ENCODE results near the gene CRABP1. TPM values are rescaled to one million over a fixed set of nuclear protein-coding genes. Genes with fewer than 3 reads are reported as not detected.

Gene CRABP1
- total RNA-seq, 4 donors from 2014 or later, result not detected

DNA sequence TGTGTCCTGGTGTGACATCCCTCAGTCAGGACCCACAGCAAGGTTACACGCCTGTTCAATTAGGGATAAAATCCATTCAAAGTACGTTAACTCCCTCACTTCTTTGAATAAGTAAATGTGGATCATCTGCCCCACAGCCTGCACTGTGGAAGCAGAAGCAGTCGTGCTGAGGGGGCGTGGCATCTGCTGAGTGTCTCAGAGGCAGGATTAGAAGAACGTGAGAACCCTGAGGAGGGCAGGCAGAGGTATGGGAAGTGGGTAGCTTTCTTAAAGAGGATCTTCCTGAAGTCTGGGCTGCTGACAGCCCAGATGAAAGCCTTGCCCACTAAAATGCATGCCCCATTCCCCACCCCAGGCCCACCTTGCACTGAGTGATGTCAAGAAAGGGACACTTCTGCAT lies 28.5 kb downstream of the CRABP1 start:
- H3K4me3 ChIP-seq, result no peak overlapping the region
- DNase-seq (no peak), ATAC-seq (no peak)
- intact Hi-C loops (cut with DNase I; ENCODE audit: low total_unique reads) (no loop called here), in situ Hi-C loops (cut with MboI; ENCODE audit: low sequenced_read_pairs in 4 of 4) (no loop called here)
- H3K27ac ChIP-seq, result no peak overlapping the region
- H3K9me3 ChIP-seq, result no peaks in the 10 kb centered on the region
- TF ChIP-seq CTCF (IDR thresholded peaks at IDR 0.05 in 4 of 5, conservative IDR thresholded peaks at IDR 0.05 in 1 of 5) (no peak), POLR2A (IDR thresholded peaks at IDR 0.05) (no peak)
- no peaks in the 10 kb centered on the region for H3K36me3 ChIP-seq
- H3K27me3 ChIP-seq, result no peaks in the 10 kb centered on the region
- peaks cover 0 to 8% of the 10 kb centered on the region in 2 donors for H3K4me1 ChIP-seq

DNA sequence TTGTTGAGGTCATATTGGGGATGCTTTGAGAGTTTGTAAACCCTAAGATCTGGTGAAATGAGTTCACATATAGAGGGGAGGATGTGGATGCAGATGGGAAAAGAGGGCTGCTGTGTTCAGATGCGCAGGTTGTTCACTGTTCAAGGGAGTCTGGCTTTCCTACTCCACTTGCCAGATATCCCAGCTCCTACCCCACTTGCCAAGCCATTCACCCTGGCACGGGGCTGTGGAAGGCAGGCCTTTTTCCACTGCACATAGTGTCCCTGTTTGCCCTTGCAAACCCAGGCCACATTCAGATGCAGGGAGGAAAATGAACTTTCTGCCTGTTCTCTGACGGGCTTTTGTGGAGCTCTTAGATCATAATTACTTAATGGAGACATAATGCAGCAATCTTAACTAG lies 29.0 kb downstream of the CRABP1 start:
- ATAC-seq, result no peak

DNA sequence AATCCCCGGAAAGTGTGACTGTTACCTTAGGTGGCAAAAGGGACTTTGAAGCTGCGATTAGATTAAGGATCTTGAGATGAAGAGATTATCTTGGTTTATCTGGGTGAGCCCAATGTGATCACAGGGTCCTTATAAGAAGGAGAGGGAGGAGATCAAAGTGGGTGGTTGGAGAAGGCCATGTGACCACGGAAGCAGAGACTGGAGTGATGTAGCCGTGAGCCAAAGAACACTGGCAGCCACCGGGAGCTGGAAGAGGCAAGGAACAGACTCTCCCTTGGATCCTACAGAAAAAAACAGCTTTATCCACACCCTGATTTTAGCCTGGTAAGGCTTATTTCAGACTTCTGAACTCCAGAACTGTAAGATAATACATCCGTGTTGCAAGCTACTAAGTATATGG lies 29.9 kb downstream of the CRABP1 start:
- Histone ChIP-seq H3K36me3 (no peaks in the 10 kb centered on the region), H3K4me3 (no peak overlapping the region), H3K4me1 (peaks cover 0 to 8% of the 10 kb centered on the region in 2 donors), H3K27ac (no peak overlapping the region), H3K27me3 (no peaks in the 10 kb centered on the region), H3K9me3 (no peaks in the 10 kb centered on the region)
- intact Hi-C loops (cut with DNase I; ENCODE audit: low total_unique reads) (no loop called here), in situ Hi-C loops (cut with MboI; ENCODE audit: low sequenced_read_pairs in 4 of 4) (no loop called here)
- no peak for TF ChIP-seq CTCF (IDR thresholded peaks at IDR 0.05 in 4 of 5, conservative IDR thresholded peaks at IDR 0.05 in 1 of 5)
- TF ChIP-seq POLR2A (IDR thresholded peaks at IDR 0.05), result no peak
- DNase-seq, result no peak
- no peak for ATAC-seq

More for the DNA sequence above, 29.0 kb downstream of the CRABP1 start:
- TF ChIP-seq POLR2A (IDR thresholded peaks at IDR 0.05) (no peak), CTCF (IDR thresholded peaks at IDR 0.05 in 4 of 5, conservative IDR thresholded peaks at IDR 0.05 in 1 of 5) (no peak)
- Histone ChIP-seq H3K4me3 (no peak overlapping the region), H3K27me3 (no peaks in the 10 kb centered on the region), H3K36me3 (no peaks in the 10 kb centered on the region), H3K4me1 (peaks cover 0 to 8% of the 10 kb centered on the region in 2 donors), H3K27ac (no peak overlapping the region), H3K9me3 (no peaks in the 10 kb centered on the region)
- intact Hi-C loops (cut with DNase I; ENCODE audit: low total_unique reads) (no loop called here), in situ Hi-C loops (cut with MboI; ENCODE audit: low sequenced_read_pairs in 4 of 4) (no loop called here)
- no peak for DNase-seq

GRCh38 chr15:78372880-78373279 lies 32.7 kb downstream of the CRABP1 start:
- no peaks in the 10 kb centered on the region for H3K9me3 ChIP-seq
- no peak for ATAC-seq
- H3K36me3 ChIP-seq, result no peaks in the 10 kb centered on the region

More at GRCh38 chr15:78372880-78373279, 32.7 kb downstream of the CRABP1 start:
- TF ChIP-seq CTCF (IDR thresholded peaks at IDR 0.05 in 4 of 5, conservative IDR thresholded peaks at IDR 0.05 in 1 of 5) (no peak), POLR2A (IDR thresholded peaks at IDR 0.05) (no peak)
- intact Hi-C loops (cut with DNase I; ENCODE audit: low total_unique reads) (no loop called here), in situ Hi-C loops (cut with MboI; ENCODE audit: low sequenced_read_pairs in 4 of 4) (no loop called here)
- no peak overlapping the region for H3K27ac ChIP-seq
- H3K4me1 ChIP-seq, result peaks cover 0 to 8% of the 10 kb centered on the region in 2 donors
- no peak for DNase-seq
- no peak overlapping the region for H3K4me3 ChIP-seq
- no peaks in the 10 kb centered on the region for H3K27me3 ChIP-seq

All from gastrocnemius medialis (tissue), 4 donors.